Ascending aorta (tissue), 2 donors: Measurements from ENCODE around the gene ZNF292. TPM values are rescaled to one million over a fixed set of nuclear protein-coding genes. Genes with fewer than 3 reads are reported as not detected.

ENCODE experiments used
- DNase-seq, 2 donors: peaks; one replicate each; pipeline ENCODE4 v3.0.0-alpha.2; 2019; ENCODE audit warnings: low spot score in 2 of 2
- H3K27ac ChIP-seq, 2 donors: fragments of 200-600 bp; sonication (generic); one replicate each; pipeline ENCODE4 v1.5.1; 2016 to 2017; ENCODE audit warnings: mild to moderate bottlenecking in 1 of 2
- H3K27me3 ChIP-seq: fragments of 200-600 bp; sonication (generic); one replicate; pipeline ENCODE4 v1.5.1; 2017
- H3K36me3 ChIP-seq, 2 donors: fragments of 200-600 bp; sonication (generic); one replicate each; pipeline ENCODE4 v1.5.1; 2016
- H3K4me1 ChIP-seq, 2 donors: fragments of 200-600 bp; sonication (generic); one replicate each; pipeline ENCODE4 v1.5.1; 2016 to 2017; ENCODE audit warnings: mild to moderate bottlenecking in 1 of 2
- H3K4me3 ChIP-seq, 2 donors: fragments of 200-600 bp; sonication (generic); one replicate each; pipeline ENCODE4 v1.5.1; 2016 to 2017; ENCODE audit warnings: mild to moderate bottlenecking in 1 of 2
- H3K9me3 ChIP-seq, 2 donors: fragments of 200-600 bp; sonication (generic); one replicate each; pipeline ENCODE4 v1.5.1; 2016
- intact Hi-C: fragments of 100-400 bp; cut with DNase I; formaldehyde crosslinking; loops from one replicate; pipeline ENCODE4 v1.15.1; 2023
- total RNA-seq: library from RNA; depleted of rRNA; stranded (reverse); fragments of >200 nt; gene quantifications from one replicate; pipeline ENCODE4 v1.1.0, GENCODE V29; 2016
- TF ChIP-seq, protein P1 (sequence below), 3 experiments: fragments of 200-600 bp in 2 of 3; fragments of 450-650 bp in 1 of 3; sonication (generic) in 2 of 3; IDR thresholded peaks; one replicate each; pipeline ENCODE4 v1.5.1; 2016 to 2019; ENCODE audit warnings: antibody characterized with exemption in 3 of 3, mild to moderate bottlenecking in 1 of 3, moderate library complexity in 1 of 3

Gene ZNF292
- total RNA-seq, 1 donor from 2014 or later = 19.1 TPM

DNA sequence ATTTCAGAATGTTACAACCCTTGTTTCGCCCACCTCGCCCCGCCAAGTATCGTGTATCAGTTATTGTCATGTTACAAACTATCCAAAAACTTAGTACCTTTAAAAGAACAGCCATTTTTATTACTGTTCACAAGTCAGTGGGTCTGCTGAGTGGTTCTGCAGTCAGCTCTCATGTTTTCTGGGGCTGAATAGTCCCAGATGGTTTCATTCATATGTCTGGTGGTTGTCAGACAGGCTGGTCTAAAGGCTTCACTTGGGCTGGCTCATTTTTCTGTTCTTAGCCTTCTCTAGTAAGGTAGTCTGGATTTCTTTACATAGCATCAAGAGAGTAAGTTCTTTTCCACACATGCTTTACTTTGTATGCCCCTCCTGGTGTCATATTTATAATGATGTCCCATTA is 8.6 kb downstream of the ZNF292 start:
- no peak for DNase-seq
- TF ChIP-seq, protein P1, sequence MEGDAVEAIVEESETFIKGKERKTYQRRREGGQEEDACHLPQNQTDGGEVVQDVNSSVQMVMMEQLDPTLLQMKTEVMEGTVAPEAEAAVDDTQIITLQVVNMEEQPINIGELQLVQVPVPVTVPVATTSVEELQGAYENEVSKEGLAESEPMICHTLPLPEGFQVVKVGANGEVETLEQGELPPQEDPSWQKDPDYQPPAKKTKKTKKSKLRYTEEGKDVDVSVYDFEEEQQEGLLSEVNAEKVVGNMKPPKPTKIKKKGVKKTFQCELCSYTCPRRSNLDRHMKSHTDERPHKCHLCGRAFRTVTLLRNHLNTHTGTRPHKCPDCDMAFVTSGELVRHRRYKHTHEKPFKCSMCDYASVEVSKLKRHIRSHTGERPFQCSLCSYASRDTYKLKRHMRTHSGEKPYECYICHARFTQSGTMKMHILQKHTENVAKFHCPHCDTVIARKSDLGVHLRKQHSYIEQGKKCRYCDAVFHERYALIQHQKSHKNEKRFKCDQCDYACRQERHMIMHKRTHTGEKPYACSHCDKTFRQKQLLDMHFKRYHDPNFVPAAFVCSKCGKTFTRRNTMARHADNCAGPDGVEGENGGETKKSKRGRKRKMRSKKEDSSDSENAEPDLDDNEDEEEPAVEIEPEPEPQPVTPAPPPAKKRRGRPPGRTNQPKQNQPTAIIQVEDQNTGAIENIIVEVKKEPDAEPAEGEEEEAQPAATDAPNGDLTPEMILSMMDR (IDR thresholded peaks at IDR 0.05) = no peak
- intact Hi-C loops = no loop called here
- Histone ChIP-seq H3K27ac (no peak overlapping the region), H3K36me3 (no peaks in the 10 kb centered on the region), H3K27me3 (no peaks in the 10 kb centered on the region), H3K9me3 (no peaks in the 10 kb centered on the region), H3K4me3 (no peak overlapping the region), H3K4me1 (peaks cover 0 to 7% of the 10 kb centered on the region in 2 donors)

GRCh38 chr6:87164506-87164905 is 9.1 kb downstream of the ZNF292 start:
- TF ChIP-seq, protein P1 (IDR thresholded peaks at IDR 0.05) = no peak
- no peaks in the 10 kb centered on the region for H3K9me3 ChIP-seq
- H3K27ac ChIP-seq = no peak overlapping the region
- H3K4me3 ChIP-seq = no peak overlapping the region
- H3K4me1 ChIP-seq = peaks cover 0 to 7% of the 10 kb centered on the region in 2 donors
- H3K27me3 ChIP-seq = no peaks in the 10 kb centered on the region
- intact Hi-C loops = no loop called here
- DNase-seq = no peak
- H3K36me3 ChIP-seq = no peaks in the 10 kb centered on the region

DNA sequence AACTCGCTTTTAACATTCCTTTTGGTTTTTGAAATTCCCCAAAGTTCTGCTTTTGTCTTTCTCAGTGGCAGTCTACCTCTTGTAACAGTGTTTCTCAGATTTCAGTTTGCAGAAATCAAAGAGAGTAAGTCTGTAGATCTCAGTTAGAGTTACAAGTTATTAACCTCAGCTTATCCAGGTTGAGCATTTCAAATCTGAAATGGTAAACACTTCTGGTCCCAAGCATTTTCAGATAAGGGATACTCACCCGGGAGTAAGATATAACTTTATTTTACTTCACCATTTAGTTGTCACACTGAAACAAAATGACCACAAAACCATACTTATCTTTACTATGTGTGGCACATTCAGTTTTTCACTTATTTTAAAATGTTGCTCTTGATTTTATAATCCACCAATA is 9.8 kb downstream of the ZNF292 start:
- DNase-seq = no peak
- Histone ChIP-seq H3K4me1 (peaks cover 0 to 7% of the 10 kb centered on the region in 2 donors), H3K4me3 (no peak overlapping the region), H3K36me3 (no peaks in the 10 kb centered on the region), H3K9me3 (no peaks in the 10 kb centered on the region), H3K27me3 (no peaks in the 10 kb centered on the region), H3K27ac (no peak overlapping the region)
- intact Hi-C loops = no loop called here
- TF ChIP-seq, protein P1 (IDR thresholded peaks at IDR 0.05) = no peak

DNA sequence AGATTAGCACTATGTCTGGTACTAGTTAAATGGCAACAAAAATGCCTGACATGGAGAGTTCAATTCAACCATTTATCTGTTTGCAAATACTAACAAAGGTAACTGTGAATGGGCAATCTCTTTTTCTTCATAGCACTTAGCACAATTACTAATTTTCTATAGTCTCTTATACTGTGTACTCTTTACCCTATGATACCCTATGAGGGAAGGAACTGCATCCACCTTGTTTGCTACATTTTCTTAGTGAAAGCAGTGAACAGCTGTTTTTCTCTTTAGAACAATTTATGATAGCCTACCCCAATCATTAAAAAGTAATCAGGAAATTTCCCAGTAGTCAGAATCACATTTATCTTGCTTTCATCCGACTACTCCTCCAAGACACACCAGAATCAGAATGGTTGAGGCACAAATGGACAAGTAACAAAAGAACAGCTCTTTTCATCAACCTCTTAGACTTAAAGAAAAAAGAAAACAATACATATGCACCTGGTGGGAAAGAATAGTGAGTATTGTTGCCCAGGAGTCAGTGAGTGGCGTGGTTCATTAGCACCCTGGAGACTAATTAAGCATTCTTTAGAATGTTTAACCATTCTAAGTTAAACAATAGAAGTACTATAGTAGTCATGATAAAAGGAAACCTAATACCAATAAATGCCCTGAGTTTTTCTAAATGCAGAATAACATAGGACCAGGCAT is 16.7 kb downstream of the ZNF292 start:
- H3K9me3 ChIP-seq = no peaks in the 10 kb centered on the region
- DNase-seq = no peak
- H3K27ac ChIP-seq = no peak overlapping the region
- H3K36me3 ChIP-seq = no peaks in the 10 kb centered on the region
- no peaks in the 10 kb centered on the region for H3K27me3 ChIP-seq
- intact Hi-C loops = no loop called here
- TF ChIP-seq, protein P1 (IDR thresholded peaks at IDR 0.05) = no peak
- no peak overlapping the region for H3K4me3 ChIP-seq
- no peaks in the 10 kb centered on the region for H3K4me1 ChIP-seq

GRCh38 chr6:87174078-87174579 is 18.8 kb downstream of the ZNF292 start:
- Histone ChIP-seq H3K9me3 (no peaks in the 10 kb centered on the region), H3K27ac (no peak overlapping the region), H3K4me3 (no peak overlapping the region), H3K36me3 (no peaks in the 10 kb centered on the region), H3K4me1 (no peaks in the 10 kb centered on the region), H3K27me3 (no peaks in the 10 kb centered on the region)
- DNase-seq = no peak
- TF ChIP-seq, protein P1 (IDR thresholded peaks at IDR 0.05) = no peak
- intact Hi-C loops = no loop called here
